Stomach (tissue), 9 donors: ENCODE results near the gene HDHD5. TPM values are rescaled to one million over a fixed set of nuclear protein-coding genes. Genes with fewer than 3 reads are reported as not detected.

Experiments used
- DNase-seq, 2 donors: peaks; one replicate each; pipeline versions ENCODE4 v3.0.0 to v3.0.0-alpha.2; 2013 to 2019
- H3K27ac ChIP-seq, 5 donors: fragments of 200-600 bp in 4 of 5; sonication (generic) in 4 of 5; one replicate each; pipeline ENCODE4 v1.5.1; 2013 to 2019; ENCODE audit warnings: mild to moderate bottlenecking in 1 of 5, moderate library complexity in 1 of 5
- H3K27me3 ChIP-seq, 3 donors: fragments of 200-600 bp; sonication (generic); one replicate each; pipeline ENCODE4 v1.5.1; 2017 to 2019; ENCODE audit warnings: mixed run types in 1 of 3
- H3K36me3 ChIP-seq, 4 donors: fragments of 200-600 bp; sonication (generic); 1 replicate in 3 of 4; 2 replicates in 1 of 4; pipeline ENCODE4 v1.5.1; 2016 to 2019
- H3K4me1 ChIP-seq, 4 donors: fragments of 200-600 bp; sonication (generic); one replicate each; pipeline ENCODE4 v1.5.1; 2016 to 2019
- H3K4me3 ChIP-seq, 4 donors: fragments of 200-600 bp; sonication (generic) in 3 of 4; one replicate each; pipeline ENCODE4 v1.5.1; 2016 to 2019; ENCODE audit warnings: mild to moderate bottlenecking in 1 of 4
- H3K9me3 ChIP-seq, 4 donors: fragments of 200-600 bp; sonication (generic); one replicate each; pipeline ENCODE4 v1.5.1; 2016 to 2019
- EP300 ChIP-seq: sonication (generic); formaldehyde crosslinking; IDR thresholded peaks from one replicate; pipeline ENCODE4 v1.6.1; 2017; ENCODE audit warnings: antibody characterized with exemption
- POLR2A ChIP-seq, 4 donors: fragments of 450-650 bp; IDR thresholded peaks; one replicate each; pipeline ENCODE4 v1.6.1; 2016; ENCODE audit warnings: antibody characterized with exemption in 4 of 4, control low read depth in 2 of 4, mild to moderate bottlenecking in 1 of 4, moderate library complexity in 1 of 4
- POLR2AphosphoS5 ChIP-seq, 3 donors: sonication (generic); formaldehyde crosslinking; IDR thresholded peaks; one replicate each; pipeline ENCODE4 v1.6.1; 2016; ENCODE audit warnings: antibody characterized with exemption in 3 of 3
- WGBS, 5 donors: extraction: QIAGEN DNeasy Blood & Tissue Kit in 3 of 5; methylation state at CpG; one replicate each; pipeline versions ENCODE4 v1.1.5 to v1.1.7; 2013 to 2018; 5-methylcytosine and 5-hydroxymethylcytosine counted together
- intact Hi-C: fragments of 100-400 bp; cut with DNase I; formaldehyde crosslinking; loops from one replicate; pipeline ENCODE4 v1.15.1; 2023; ENCODE audit warnings: low total_unique reads
- polyA plus RNA-seq, 3 donors: library from polyadenylated mRNA; stranded (reverse); fragments of 200-250 nt; gene quantifications; one replicate each; pipeline ENCODE4 v1.2.3, GENCODE V29; 2013
- total RNA-seq, 5 donors: library from RNA; depleted of rRNA; stranded (reverse); fragments of >200 nt; gene quantifications; one replicate each; pipeline versions ENCODE4 v1.1.0 to v1.2.3, GENCODE V29; 2014 to 2016
- TF ChIP-seq, protein P1 (sequence below), 7 experiments: fragments of 450-650 bp in 4 of 7; fragments of 200-600 bp in 3 of 7; sonication (generic) in 3 of 7; IDR thresholded peaks; one replicate each; pipeline ENCODE4 v1.5.1; 2016 to 2019; ENCODE audit warnings: antibody characterized with exemption in 7 of 7, control low read depth in 2 of 7, mild to moderate bottlenecking in 1 of 7
- donor health status: healthy with polysubstance abuse.
- donor health status: Bipolar disorder and iron deficiency.
- donor health status: healthy.

Gene HDHD5
- total and polyA plus RNA-seq, 8 donors: 22.8 to 190 (median 34.0) TPM

GRCh38 chr22:17145021-17145680, 13.9 kb downstream of the HDHD5 start:
- Histone ChIP-seq H3K27me3 (no peaks in the 10 kb centered on the region), H3K36me3 (peaks cover 13 to 82% (median 74%) of the 10 kb centered on the region in 4 donors), H3K4me1 (peaks cover 0 to 5% (median 5%) of the 10 kb centered on the region in 4 donors), H3K4me3 (no peak overlapping the region), H3K9me3 (no peaks in the 10 kb centered on the region), H3K27ac (no peak overlapping the region)
- WGBS, 5 donors: 86 to 98% (median 92%) methylated on average over 5 to 8 of the region's 8 CpGs
- intact Hi-C loops: no loop called here
- no peak for TF ChIP-seq EP300
- TF ChIP-seq, protein P1, sequence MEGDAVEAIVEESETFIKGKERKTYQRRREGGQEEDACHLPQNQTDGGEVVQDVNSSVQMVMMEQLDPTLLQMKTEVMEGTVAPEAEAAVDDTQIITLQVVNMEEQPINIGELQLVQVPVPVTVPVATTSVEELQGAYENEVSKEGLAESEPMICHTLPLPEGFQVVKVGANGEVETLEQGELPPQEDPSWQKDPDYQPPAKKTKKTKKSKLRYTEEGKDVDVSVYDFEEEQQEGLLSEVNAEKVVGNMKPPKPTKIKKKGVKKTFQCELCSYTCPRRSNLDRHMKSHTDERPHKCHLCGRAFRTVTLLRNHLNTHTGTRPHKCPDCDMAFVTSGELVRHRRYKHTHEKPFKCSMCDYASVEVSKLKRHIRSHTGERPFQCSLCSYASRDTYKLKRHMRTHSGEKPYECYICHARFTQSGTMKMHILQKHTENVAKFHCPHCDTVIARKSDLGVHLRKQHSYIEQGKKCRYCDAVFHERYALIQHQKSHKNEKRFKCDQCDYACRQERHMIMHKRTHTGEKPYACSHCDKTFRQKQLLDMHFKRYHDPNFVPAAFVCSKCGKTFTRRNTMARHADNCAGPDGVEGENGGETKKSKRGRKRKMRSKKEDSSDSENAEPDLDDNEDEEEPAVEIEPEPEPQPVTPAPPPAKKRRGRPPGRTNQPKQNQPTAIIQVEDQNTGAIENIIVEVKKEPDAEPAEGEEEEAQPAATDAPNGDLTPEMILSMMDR (IDR thresholded peaks at IDR 0.05): no peak
- no peak for TF ChIP-seq POLR2A (IDR thresholded peaks at IDR 0.05)
- no peak for TF ChIP-seq POLR2AphosphoS5 (IDR thresholded peaks at IDR 0.05)
- DNase-seq: no peak

DNA sequence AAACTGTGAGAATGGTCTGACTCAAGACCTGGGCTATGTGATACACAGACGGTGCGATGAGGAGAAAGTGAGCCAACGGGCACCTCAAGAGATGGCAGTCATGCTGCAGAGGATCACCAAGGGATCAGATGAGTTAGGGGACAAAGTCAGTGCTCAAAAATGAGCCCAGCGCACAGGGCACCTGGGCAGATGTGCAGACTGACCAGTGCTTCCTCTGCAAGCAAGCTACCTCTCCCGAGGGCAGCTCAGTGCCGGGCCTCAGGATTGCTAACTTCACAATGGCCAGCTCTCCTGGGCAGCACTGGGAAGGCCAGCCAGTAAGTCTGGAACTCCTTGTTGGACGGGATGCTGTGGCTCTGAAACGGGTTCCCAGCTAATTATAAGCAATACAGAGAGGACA, 15.3 kb downstream of the HDHD5 start:
- H3K36me3 ChIP-seq: peaks cover 13 to 89% (median 81%) of the 10 kb centered on the region in 4 donors
- no peaks in the 10 kb centered on the region for H3K4me1 ChIP-seq
- TF ChIP-seq EP300 (no peak), POLR2A (IDR thresholded peaks at IDR 0.05) (no peak), POLR2AphosphoS5 (IDR thresholded peaks at IDR 0.05) (no peak)
- TF ChIP-seq, protein P1 (IDR thresholded peaks at IDR 0.05): no peak
- H3K9me3 ChIP-seq: no peaks in the 10 kb centered on the region
- no peak overlapping the region for H3K4me3 ChIP-seq
- intact Hi-C loops: no loop called here
- no peak for DNase-seq
- no peaks in the 10 kb centered on the region for H3K27me3 ChIP-seq
- WGBS, 5 donors: 86 to 93% (median 91%) methylated on average over 8 of the region's 8 CpGs
- H3K27ac ChIP-seq: no peak overlapping the region

DNA sequence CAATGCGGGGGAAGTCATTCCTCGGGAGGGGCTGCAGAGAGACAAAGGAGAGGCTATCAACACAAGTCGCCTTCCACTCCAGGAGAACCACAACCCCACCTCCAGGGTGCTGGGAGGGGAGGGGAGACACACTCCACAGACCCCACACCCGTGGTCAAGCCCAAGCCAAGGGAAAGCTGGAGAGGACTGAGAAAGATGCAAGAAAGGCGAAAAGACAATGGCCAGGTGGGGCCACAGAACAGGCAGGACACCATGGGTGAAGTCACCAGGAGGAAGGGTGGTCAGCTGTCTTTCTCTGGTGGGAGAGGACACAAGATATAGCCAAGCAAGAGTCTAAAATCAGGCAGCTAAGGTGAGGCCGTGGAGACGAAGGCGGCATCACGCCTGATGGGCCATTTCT, 16.0 kb downstream of the HDHD5 start:
- TF ChIP-seq POLR2AphosphoS5 (IDR thresholded peaks at IDR 0.05) (no peak), POLR2A (IDR thresholded peaks at IDR 0.05) (no peak), EP300 (no peak)
- TF ChIP-seq, protein P1 (IDR thresholded peaks at IDR 0.05): no peak
- Histone ChIP-seq H3K4me3 (no peak overlapping the region), H3K4me1 (no peaks in the 10 kb centered on the region), H3K9me3 (no peaks in the 10 kb centered on the region), H3K36me3 (peaks cover 17 to 89% (median 85%) of the 10 kb centered on the region in 4 donors), H3K27me3 (no peaks in the 10 kb centered on the region), H3K27ac (no peak overlapping the region)
- intact Hi-C loops: no loop called here
- 88 to 94% (median 93%) methylated on average over 9 of the region's 9 CpGs for WGBS, 5 donors
- no peak for DNase-seq

GRCh38 chr22:17140826-17141766, 18.0 kb downstream of the HDHD5 start:
- intact Hi-C loops: no loop called here
- H3K36me3 ChIP-seq: peaks cover 14 to 96% (median 92%) of the 10 kb centered on the region in 4 donors
- DNase-seq: no peak
- H3K9me3 ChIP-seq: no peaks in the 10 kb centered on the region
- H3K27ac ChIP-seq: no peak overlapping the region
- no peaks in the 10 kb centered on the region for H3K4me1 ChIP-seq
- no peak overlapping the region for H3K4me3 ChIP-seq
- no peaks in the 10 kb centered on the region for H3K27me3 ChIP-seq
- 91 to 99% (median 95%) methylated on average over 4 to 9 of the region's 9 CpGs for WGBS, 5 donors
- TF ChIP-seq POLR2AphosphoS5 (IDR thresholded peaks at IDR 0.05) (no peak), POLR2A (IDR thresholded peaks at IDR 0.05) (no peak), EP300 (no peak)
- TF ChIP-seq, protein P1 (IDR thresholded peaks at IDR 0.05): no peak
